Ishikawa (cell line): ENCODE data around the gene EP300.

ENCODE experiments used
- CEBPB ChIP-seq: IDR thresholded peaks from 2 replicates; pipeline ENCODE4 v1.6.1; 2012
- CREB1 ChIP-seq: IDR thresholded peaks from 2 replicates; pipeline ENCODE4 v1.6.1; 2012; ENCODE audit warnings: low read depth
- EGR1 ChIP-seq: IDR thresholded peaks from 2 replicates; pipeline ENCODE4 v1.6.1; 2012
- EP300 ChIP-seq: IDR thresholded peaks from 2 replicates; pipeline ENCODE4 v1.6.1; 2012; ENCODE audit warnings: borderline replicate concordance
- FOXM1 ChIP-seq: IDR thresholded peaks from 2 replicates; pipeline ENCODE4 v1.6.1; 2012; ENCODE audit warnings: low read depth, borderline replicate concordance
- MAX ChIP-seq: IDR thresholded peaks from 2 replicates; pipeline ENCODE4 v1.6.1; 2012
- NFIC ChIP-seq: IDR thresholded peaks from 2 replicates; pipeline ENCODE4 v1.6.1; 2012
- RAD21 ChIP-seq: IDR thresholded peaks from 2 replicates; pipeline ENCODE4 v1.6.1; 2012; ENCODE audit warnings: low read depth
- REST ChIP-seq: IDR thresholded peaks from 2 replicates; pipeline ENCODE4 v1.6.1; 2012; ENCODE audit warnings: low read depth, mild to moderate bottlenecking
- TAF1 ChIP-seq: IDR thresholded peaks from 2 replicates; pipeline ENCODE4 v1.6.1; 2012; ENCODE audit warnings: low read depth, mild to moderate bottlenecking
- TCF12 ChIP-seq: IDR thresholded peaks from 2 replicates; pipeline ENCODE4 v1.6.1; 2012; ENCODE audit warnings: low read depth
- TEAD4 ChIP-seq: IDR thresholded peaks from 2 replicates; pipeline ENCODE4 v1.6.1; 2012
- USF1 ChIP-seq: IDR thresholded peaks from 2 replicates; pipeline ENCODE4 v1.6.1; 2012
- YY1 ChIP-seq: IDR thresholded peaks from 2 replicates; pipeline ENCODE4 v1.6.1; 2012; ENCODE audit warnings: low read depth
- ZBTB7A ChIP-seq: IDR thresholded peaks from 2 replicates; pipeline ENCODE4 v1.6.1; 2012; ENCODE audit warnings: low read depth

Gene EP300

GRCh38 chr22:41092023-41092817, at the start of gene EP300:
EP300 (plus strand) TSS chr22:41092592; CDS start chr22:41093005, 413 bp downstream.
- TF ChIP-seq EGR1, result no peak
- TF ChIP-seq MAX, result peak; percentile 21; the same call in 1 of the 2 replicates
- peak; percentile 84 for TF ChIP-seq YY1
- peak; percentile 78 for TF ChIP-seq TAF1

- no peak for TF ChIP-seq YY1
- TF ChIP-seq ZBTB7A, result no peak
- TF ChIP-seq MAX, result no peak
- no peak for TF ChIP-seq TAF1
- no peak for TF ChIP-seq TEAD4
- no peak for TF ChIP-seq NFIC
- no peak for TF ChIP-seq CEBPB
- TF ChIP-seq USF1, result no peak
These were observed 48.7 kb upstream of the EP300 start for GRCh38 chr22:41043722-41044121.

GRCh38 chr22:41047801-41048211, 44.6 kb upstream of the EP300 start:
- TF ChIP-seq CEBPB (no peak), REST (no peak), EGR1 (no peak), ZBTB7A (no peak), MAX (no peak), YY1 (no peak), TEAD4 (no peak), NFIC (no peak), FOXM1 (no peak), TCF12 (no peak), RAD21 (no peak), TAF1 (no peak), CREB1 (no peak), EP300 (no peak), USF1 (no peak)

DNA sequence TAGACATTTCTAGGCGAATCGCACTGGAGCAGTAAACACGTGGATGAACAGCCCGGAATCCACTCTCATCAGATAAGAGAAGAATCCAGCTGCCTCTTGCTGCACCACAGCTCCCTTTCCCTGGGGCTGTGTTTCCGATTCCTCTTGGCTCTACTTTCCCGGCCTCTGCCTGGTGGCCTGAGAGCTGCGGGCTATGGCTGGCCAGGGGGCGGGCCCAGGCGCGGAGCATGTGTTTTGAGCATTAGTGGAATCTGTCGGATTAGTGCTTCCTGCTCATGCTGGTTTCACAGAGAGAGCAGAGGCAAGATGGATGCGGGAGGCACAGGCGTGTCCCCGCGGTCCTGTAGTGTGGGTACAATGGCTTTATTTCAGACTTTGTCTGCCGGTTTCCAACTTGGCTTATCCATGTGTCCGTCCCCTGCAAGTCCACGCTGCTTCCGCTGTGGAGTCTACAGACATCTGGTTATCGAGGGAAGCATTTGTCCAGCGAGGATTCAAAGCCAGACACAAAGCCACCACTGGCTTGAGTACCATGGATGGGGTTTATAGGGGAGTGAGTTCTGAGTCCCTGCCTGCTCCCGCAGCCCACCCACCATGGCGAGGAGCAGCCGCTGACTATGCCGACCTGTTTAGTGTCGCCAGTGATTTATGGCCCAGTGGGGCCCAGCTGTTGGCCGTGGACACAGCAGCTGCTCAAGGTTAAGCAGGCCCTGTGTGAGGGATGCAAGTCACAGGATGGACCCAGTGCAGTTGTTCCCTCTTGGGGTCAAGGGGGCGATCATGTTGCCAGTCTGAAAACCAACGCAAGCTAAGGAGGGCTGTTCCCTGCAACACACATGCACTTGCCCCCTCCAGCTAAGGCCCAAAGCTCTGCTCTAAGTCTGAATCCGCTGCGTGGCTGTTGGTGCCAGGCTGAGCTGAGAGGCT, 43.3 kb upstream of the EP300 start:
- TF ChIP-seq USF1, result no peak

- TF ChIP-seq ZBTB7A (no peak), EP300 (no peak), FOXM1 (no peak), NFIC (no peak), TEAD4 (no peak), RAD21 (no peak)
These were observed 41.5 kb upstream of the EP300 start for GRCh38 chr22:41050883-41051282.

DNA sequence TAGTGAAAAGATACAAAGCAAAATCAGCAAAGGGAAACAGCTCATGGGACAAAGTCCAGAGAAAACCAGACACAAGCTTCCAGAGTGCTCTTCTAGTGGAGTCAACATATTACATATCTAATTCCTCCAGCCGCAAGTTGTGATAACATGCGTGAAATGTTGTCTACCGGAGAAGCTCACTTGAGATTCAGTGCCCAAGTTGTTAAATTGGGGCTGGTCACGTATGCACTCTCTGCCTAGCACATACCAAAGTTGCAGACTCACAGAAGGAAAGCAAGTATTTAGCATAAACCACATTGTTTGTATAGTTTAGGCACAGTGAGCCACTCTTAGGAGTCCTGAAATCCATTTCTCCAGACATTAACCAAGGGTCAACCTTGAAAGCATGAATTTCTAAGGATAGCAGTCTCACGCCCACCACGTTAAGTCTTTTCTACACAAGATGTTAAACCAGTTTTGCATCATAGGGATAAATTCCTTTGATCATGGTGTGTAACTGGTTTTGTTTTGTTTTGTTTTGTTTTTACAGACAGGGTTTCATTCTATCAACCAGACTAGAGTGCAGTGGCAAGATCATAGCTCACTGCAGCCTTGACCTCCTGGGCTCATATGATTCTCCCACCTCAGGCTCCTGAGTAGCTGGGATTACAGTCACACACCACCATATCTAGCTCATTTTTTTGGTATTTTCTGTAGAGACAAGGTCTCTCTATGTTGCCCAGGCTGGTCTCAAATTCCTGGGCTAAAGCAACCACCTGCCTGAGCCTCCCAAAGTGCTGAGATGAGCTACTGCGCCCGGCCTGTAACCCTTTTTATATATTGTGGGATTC, 39.5 kb upstream of the EP300 start:
- TF ChIP-seq EP300 (no peak), USF1 (no peak), NFIC (no peak), REST (no peak), RAD21 (no peak), TAF1 (no peak), CEBPB (no peak), CREB1 (no peak), ZBTB7A (no peak), YY1 (no peak), TCF12 (no peak), MAX (no peak), FOXM1 (no peak), EGR1 (no peak), TEAD4 (no peak)
